Bone marrow (tissue), 2 donors: ENCODE data around the gene CCSER2.
"Not testable (repeated sequence)": the region's sequence is repeated elsewhere in the genome, so short reads cannot be mapped to it uniquely, and the experiment has no call there.

Experiments used
- DNase-seq, 2 donors: peaks; one replicate each; lab custom pipeline; 2025; lab: John Stamatoyannopoulos, UW

Gene CCSER2

DNA sequence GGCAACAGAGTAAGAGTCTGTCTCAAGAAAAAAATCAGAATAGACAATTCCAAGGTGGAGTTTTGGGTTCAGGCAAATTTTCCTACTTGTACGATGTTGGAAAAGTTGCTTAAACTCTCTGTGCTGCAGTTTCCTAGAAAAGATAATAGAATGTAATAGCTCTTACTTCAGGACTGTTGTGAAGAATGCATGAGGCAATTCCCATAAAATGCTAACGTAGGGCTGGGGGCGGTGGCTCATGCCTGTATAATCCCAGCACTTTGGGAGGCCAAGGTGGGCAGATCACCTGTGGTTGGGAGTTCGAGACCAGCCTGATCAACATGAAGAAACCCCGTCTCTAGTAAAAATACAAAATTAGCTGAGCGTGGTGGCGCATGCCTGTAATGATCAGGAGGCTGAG is 121.0 kb downstream of the CCSER2 start:
- DNase-seq = not testable (repeated sequence)

DNA sequence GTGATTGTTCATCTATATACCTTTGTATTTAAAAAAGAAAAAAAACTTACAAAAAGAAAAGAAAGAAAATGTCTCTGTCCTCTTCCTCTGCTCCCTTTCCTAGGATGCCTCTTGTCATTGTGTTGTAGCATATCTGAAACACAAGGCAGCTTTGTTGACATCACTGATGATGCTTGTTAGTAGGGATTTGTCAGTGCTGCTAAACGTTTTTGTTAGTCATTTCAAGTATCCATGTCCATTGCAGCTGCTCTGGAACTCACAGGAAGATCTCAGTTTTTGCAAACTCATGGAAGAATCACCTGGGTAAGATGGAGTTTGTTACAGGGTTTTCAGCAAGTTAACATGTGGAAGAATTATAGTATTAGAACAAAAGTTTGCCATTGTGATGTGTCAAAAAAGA is 123.6 kb downstream of the CCSER2 start:
- no peak for DNase-seq

DNA sequence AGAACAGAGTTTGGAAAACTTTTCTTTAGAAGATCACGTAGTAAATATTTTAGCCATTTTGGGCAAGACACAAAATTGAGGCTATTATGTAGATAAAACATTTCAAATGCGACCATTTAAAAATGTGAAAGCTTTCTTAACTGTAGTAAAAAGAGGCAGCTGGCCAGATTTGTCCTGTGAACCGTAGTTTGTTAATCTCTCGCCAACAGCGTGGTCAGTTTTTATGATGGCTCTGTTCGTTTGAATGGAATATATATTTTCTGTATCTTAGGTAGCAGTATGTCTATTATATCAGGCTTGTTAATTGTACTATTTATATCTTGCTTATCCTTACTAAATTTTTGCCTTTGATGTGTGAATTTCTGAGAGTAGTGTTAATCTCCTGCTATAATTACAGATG is 124.9 kb downstream of the CCSER2 start:
- DNase-seq = no peak

DNA sequence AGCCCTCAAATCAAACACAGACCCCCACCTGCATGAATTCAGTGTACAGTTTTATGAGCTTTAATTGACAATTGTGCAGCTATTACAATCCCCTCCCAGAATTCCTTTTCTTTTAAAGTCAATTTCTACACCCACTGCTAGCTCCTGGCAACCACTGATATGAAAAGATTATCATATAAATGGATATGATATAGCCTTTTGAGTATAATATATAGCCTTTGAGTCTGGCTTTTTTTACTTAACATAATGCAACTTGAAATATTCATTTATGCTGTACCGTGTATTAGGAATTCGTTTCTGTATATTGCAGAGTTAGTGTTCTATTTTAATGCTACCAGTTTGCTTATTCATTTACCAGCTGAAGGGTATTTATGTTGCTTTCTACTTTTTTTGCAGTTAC is 127.7 kb downstream of the CCSER2 start:
- no peak for DNase-seq

DNA sequence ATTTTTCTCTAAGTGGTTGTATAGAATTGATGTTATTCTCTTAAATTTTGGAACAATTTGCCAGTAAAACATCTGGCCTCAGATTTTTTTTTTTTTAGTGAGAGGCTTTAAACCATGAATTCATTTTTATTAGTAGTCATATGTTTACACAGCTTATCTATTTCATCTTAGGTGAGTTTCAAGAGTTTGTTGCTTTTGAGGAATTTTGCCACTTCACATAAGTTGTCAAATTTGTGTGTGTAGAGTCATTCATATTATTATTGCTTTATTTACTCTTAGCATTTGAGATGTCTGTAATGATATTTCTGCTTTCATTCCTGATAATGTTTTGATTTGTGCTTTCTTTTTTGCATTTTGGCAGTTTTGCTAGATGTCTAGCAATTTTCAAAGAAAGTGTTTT is 132.1 kb downstream of the CCSER2 start:
- no peak for DNase-seq

DNA sequence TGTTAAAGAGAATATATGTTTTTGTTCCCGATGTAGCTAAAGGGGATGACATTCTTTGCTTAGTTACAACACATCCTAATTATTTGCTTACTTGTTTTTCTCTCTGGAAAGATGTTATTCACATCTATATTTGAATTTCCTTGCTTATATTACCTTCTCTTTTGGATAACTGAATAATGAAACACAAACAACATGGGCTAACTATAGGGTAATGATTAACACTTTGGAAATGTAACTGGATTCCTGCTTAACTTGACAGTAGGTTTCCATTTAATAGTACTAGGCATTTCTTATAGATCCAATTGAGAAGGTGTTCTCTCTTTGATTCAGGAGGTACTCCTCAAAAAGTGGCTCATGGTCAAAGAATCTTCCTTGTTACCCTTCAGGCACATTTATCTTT is 141.1 kb downstream of the CCSER2 start:
- no peak for DNase-seq

DNA sequence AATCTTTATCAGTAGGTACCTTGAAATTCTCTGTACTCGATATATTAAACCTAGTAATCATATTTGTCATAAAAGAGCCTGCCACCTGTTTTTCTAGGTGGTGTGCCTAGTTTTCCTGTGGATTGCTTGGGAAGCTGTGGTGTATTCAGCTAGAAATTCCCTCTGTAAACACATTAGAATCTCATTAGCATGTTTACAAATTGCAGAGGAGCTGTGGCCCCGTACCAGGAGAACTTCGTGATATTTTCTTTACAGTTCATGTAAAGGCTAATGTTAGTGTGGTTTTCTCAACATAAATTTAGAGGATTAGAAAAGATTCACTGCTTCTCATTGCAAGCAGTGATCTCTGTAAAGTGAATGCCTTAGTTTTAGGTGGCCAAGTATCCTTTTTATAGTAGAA is 144.7 kb downstream of the CCSER2 start:
- no peak for DNase-seq

DNA sequence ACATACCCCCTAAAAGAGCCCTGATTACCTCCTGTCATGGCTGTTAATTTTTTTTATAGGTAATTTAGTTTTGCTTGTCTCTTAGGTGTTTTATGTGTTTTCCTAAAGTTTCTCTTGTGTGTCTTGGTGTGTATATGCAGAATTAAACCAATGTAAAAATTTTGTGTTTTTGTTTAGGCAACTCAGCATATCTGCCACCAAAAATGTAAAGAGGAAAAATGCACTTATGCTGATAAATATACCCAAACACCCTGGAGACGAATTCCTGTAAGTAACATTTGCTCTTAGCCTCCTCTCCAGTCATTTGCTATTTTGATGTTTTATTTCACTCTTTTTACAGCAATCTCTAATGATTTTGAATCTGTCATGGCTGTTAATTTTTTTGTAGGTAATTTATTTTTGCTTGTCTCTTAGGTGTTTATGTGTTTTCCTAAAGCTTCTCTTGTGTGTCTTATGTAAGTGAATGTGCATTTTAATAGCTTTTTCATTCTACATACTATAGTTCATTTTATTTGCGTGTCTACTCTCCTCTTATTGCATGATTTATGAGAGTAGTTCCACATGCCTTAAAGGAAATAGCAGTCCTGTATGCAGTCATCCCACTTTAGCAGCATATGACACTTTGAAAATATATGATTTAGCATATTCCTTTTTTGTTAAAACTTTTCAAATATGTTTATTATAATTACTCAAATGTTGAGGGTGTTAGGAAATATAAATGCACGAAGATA is 149.2 kb downstream of the CCSER2 start:
- no peak for DNase-seq

DNA sequence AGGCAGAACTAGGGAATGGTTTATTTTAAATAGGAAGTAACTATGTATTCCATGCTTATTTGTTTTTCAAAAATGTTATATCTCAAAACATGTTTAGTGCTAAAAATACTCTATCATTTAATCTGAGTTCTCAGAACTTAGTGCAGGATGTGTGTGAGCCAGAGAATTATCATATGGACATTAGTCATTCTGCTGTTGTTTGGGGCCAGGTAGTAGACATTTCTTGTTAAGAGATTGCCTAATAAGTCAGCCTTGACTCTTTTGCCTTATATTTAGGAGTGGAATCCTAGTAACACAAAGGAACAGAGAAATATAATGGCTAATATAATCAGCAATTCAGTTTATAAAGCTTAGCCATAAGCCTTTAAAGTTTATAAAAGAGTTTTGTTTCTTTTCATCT is 149.8 kb downstream of the CCSER2 start:
- DNase-seq = no peak

DNA sequence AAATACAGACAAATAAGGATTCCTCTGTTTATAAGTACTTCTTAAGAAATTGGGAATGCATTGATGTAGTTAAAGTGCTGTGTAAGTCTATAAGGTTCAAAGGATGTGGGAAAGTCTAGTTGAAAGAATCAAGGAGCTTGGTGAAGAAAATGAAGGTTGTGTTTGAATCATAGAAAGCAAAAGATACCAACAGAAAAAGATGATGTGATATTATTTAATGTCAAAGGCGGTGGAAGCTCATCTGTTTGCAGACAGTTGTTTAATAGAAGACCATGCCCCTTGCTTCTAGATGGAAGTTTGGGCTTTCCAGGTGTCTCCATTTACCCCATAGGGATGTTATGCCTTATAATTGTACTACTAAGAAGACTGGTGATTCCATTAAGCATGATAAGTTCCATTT is 150.3 kb downstream of the CCSER2 start:
- DNase-seq = no peak

DNA sequence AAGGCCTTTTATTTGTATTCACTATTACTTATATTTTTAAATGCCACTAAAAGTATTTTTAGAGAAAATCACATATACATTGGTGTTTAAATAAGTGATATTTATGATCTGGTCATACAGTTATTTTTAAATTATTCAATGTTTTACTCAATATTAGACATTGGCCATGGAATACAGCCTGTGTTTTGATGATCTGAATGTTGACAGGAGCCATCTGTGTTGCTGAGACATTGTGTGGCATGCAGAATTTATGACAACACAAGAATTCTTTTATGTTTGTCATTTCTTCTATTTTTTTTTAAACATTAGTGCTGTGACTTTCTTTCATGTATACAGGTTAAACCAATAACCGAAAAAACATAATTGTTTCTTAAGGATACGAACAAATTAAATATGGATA is 156.2 kb downstream of the CCSER2 start:
- no peak for DNase-seq

DNA sequence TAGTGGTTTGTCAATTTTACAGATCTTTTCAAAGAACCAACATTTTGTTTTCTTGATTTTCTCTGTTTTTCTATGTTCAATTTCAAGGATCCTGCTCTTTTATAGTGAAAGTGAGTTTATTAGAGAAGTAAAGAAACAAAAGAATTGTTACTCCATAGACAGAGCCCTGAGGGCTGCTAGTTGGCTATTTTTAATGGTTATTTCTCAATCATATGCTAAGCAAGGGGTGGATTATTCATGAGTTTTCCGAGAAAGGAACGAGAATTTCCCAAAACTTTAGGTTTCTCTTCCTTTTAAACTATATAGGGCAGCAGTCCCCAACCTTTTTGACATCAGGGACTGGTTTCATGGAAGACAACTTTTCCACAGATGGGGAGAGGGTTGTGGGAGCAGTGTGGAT is 165.0 kb downstream of the CCSER2 start:
- no peak for DNase-seq

DNA sequence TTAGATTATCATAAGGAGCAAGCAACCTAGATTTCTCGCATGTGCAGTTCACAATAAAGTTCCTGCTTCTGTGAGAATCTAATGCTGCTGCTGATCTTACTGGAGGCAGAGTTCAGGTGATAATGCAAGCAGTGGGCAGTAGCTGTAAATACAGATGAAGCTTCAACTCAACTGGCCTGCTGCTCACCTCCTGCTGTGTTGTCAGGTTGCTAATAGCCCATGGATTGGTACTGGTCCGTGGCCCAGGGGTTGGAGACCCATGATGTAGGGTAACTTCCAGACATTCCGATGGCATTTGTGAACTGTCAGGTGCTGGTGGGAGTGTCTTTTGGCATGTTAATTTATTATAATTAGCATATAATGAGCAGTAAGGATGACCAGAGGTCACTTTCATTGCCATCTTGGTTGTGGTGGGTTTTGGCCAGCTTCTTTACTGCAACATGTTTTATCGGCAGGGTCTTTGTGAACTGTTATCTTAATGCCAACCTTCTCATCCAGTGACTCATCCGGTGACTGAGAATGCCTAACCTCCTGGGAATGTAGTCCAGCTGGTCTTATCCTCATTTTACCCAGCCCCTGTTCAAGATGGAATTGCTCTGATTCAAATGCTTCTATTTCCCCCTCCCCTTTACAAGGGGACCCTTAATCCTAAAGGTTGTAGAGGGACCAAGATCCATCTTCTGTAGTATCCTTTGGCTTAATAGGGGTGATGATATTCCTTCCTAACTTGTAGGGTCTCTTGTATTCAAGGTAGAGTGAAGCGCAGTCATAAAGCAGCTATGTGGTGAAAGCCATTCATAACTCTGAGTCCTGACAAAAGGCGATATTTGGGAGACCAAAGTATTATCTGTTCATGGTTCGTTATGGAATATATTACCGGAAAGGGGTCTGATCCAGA is 165.8 kb downstream of the CCSER2 start:
- no peak for DNase-seq

DNA sequence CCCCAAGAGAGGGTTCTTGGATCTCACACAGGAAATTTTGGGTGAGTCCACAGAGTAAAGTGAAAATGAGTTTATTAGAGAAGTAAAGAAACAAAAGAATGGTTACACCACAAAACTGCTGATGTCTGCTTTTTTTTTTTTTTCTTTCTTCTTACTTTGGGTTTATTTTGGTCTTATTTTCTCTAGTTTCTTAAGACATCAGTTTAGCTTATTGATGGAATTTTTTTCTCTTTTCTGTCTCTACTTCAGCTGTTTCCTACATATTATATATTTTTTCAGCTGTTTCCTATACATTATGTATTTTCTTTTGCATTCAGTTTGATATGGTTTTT is 166.4 kb downstream of the CCSER2 start:
- DNase-seq = no peak

DNA sequence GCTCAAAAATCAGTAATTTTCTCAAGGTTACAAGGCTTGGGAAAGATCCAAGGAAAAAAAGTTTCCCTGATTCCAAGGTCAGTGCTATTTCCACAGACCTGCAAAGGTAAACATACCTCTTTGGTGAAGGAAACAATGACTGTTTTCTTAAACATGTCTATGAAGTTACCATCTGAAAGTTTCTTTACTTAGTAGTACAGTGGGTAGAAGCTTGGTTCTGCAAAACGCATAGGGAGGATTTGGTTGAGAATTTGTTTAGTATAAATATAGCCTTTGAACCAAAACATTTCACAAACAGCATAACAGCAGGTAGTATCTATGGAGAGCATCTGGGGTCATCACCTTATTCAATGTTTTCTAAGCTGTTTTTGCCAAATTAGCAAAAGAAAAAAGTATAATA is 169.6 kb downstream of the CCSER2 start:
- DNase-seq = no peak

DNA sequence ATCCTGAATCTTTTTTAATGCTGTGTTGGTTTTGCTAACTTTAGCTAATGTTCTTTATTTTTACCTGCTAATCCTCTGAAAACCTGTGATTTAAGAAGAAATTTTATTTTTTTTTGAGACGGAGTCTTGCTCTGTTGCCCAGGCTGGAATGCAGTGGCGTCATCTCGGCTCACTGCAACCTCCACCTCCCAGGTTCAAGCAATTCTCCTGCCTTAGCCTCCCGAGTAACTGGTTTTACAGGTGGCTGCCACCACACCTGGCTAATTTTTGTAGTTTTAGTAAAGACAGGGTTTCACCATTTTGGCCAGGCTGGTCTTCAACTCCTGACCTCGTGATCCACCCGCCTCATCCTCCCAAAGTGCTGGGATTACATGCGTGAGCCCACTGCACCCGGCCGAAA is 170.7 kb downstream of the CCSER2 start:
- DNase-seq = not testable (repeated sequence)

DNA sequence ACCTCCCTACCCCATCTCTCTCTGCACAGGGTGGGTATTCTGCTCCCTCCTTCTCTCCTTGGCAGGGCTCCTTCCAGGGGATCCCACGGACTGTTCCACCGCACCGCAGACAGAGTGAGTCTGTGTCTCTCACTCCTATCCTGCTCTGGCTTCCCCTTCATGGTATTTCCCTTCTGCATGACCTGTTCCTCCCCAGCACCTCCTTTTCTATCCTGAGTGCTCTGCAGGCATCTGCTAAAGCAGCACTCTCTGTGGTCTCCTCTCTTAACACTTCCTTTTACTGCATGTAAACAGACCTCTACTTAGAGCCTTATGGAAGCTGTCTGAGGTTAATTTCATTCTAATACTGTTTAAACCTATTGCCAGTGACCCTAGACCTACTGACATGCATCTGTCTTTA is 171.5 kb downstream of the CCSER2 start:
- DNase-seq = peak in 1 of 2 donors; percentile 7

DNA sequence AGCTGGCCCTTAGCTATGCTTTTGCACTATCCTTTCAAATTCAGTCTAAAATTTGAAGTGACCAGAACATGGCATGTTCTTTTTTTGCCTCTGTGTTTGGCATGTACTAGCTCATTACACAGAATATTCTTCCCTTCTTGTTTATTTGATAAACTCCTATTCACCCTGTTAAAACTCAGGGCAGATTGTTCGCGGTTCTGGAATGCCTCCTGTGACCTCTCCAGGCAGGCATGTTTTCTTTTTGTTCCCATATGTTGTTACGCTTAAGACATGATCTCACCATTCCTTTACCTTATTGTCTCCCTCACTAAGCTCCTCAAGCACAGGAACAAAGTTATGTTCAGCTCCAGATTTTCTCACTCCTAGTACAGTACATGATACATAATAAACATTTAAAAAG is 181.7 kb downstream of the CCSER2 start:
- DNase-seq = no peak

DNA sequence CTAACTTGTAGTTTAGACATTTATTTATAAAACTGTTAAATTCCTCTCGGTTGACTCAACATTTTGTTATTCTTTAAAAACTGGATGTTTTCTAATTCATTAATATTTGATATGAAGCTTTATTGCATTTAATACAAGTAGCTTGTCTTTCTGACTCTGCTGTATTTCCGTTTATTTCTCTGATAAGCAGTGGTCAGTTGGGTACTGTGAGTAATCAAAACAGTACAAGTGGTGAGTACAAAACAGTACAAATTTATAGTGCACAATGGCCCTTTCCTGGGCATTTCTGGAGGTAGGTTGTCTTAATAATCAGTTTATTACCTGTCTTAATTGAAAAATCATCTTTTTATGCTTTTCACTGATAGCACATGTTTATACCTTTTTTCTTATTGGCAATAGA is 182.7 kb downstream of the CCSER2 start:
- DNase-seq = no peak

DNA sequence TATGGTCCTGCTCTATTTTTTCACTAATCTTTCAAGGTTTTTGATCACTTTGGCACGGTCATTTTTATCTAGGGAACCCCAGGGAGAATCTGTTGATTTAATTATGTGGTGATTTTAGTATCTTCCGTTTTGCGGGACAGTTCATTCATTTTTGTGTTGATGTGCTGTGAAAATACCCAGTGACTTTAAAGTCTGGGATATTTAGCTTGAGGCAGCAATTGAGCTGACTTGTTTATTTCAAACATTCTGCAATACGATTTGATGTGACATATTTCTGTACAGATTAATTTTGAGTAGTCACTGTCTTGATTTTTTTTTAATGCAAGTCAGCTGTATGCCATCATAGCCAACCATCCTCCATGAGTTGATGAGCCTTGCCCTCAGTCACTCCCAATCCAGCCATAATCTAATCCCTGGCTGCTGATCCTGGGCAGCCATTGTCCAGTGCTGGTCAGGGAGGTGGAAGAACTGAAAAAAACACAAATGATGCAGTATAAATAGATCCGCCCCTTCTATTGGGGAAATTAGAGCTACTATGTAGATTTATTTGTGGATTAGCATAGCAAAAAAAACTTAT is 183.4 kb downstream of the CCSER2 start:
- no peak for DNase-seq

DNA sequence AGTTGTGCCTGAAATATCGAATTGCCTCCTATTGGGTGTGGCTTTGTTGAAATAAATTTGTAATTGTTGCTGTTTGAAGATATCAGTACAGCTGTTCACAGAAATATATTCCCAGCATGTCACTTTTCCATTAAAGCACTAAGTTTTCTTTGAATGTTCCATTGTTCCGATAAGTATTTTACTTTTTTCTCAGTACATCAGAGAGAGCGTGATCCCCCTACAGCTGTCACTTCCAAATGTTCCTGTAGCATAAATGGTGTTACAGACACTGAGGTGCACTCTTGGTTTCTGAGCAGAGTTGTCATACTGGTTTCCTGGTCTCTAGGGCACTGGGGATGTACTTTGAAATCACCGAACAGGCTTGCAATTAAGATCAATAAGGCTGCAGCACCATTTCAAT is 189.2 kb downstream of the CCSER2 start:
- DNase-seq = no peak

DNA sequence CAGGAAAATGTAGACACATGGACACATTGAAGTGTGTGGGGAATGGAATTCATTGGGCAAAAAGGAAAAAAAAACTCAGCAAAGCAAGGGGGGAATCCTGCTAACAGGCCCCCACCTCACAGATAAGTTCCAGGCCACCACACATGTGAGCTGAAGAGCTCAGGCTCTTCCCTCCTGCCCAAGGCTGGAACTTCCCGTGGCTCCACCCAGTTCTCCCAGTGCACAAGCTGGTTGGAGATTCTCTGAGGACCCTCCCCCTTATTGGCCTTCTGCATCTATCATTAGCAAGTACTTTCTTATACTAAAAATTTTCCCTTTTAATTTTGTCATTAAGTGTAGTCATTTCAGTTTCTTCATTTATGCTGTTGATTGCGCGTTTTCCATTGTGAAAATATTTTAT is 190.8 kb downstream of the CCSER2 start:
- no peak for DNase-seq

DNA sequence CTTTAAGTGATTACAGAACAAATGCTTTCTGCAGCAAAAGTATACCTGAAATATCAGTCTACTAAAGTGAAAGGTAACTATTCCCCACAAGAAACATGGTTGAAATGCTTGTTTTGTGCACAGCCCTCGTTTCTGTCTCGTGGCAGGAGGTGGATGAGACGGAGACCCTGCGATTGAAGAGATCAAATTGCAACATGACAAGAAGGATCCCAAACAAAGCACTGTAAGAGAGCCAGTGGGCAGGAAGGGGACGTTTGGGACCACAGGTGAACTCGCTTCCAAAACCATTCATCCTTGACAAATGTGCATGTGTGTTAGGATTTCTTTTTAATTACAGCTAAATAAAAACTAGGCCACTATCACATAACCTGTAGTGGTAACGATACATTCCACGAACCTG is 192.6 kb downstream of the CCSER2 start:
- no peak for DNase-seq
